GM10248 (cell line): ENCODE measurements around the gene FOSB.

Source experiments
- CTCF ChIA-PET: fragments of 300-600 bp; sonication (Branson Sonifier 250); formaldehyde crosslinking; extraction: SDS; loops from one replicate; lab custom pipeline; 2021; ENCODE audit warnings: antibody characterized with exemption; lab: Yijun Ruan, JAX
- POLR2A ChIA-PET: fragments of 350-650 bp; sonication (Branson Sonifier 250); formaldehyde crosslinking; extraction: SDS; loops from one replicate; lab custom pipeline; 2020; ENCODE audit warnings: antibody characterized with exemption; lab: Yijun Ruan, JAX
- DNase-seq: peaks from one replicate; pipeline ENCODE4 v3.0.0; 2012; ENCODE audit errors: extremely low spot score
- CTCF ChIP-seq: IDR thresholded peaks from 2 replicates; pipeline ENCODE4 v1.5.1; 2012; ENCODE audit warnings: mild to moderate bottlenecking, low read depth; ENCODE audit errors: extremely low read depth, missing control alignments, control extremely low read depth

Gene FOSB

GRCh38 chr19:45455707-45456499 is 11.9 kb upstream of the FOSB start:
- peak; percentile 81 for DNase-seq
- no peak for TF ChIP-seq CTCF
- CTCF ChIA-PET: interaction anchor here (0.9 to 8.0 kb wide), 8 partner anchors 9 to 39 kb away, joined by 3 to 58 read pairs (median 8); no protein-coding TSS in a partner anchor
- POLR2A ChIA-PET: interaction anchor here (1.2 to 5.6 kb wide), 2 partner anchors 12 to 16 kb away, joined by 3 to 48 read pairs; partner anchors contain the start of gene FOSB

DNA sequence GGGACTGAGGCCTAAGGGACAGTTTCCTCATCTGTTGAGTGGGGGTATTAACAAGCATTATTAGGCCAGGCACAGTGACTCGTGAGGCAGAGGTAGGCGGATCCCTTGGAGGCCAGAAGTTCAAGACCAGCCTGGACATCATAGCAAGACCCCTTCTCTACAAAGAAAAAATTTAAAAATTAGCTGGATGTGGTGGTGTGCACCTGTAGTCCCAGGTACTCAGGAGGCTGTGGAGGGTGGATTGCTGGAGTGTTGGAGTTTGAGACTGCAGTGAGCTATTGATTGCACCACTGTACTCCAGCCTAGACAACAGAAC is 11.3 kb upstream of the FOSB start:
- POLR2A ChIA-PET: interaction anchor here (0.7 to 5.6 kb wide), 2 partner anchors 12 to 875 kb away, joined by 5 to 48 read pairs; partner anchors contain the start of gene FOSB
- DNase-seq: no peak

DNA sequence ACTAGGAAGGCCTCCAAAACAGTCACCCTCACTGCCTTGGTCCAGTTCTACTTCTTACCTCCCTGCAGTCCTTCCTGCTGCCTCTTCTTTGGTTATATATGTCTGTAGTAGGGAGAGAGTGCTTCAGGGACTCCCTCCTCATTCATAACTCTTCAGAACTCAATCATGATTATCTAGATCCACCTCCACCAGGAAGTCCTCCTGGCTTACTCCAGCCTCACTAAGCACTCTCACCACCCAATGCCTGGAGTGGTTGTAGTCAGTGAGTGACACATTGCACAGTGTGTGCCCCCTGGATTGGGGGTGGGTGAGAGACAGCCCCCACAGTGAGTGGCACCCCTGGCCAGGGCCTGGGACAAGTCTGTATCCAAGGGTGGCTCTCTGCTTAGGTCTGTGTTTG is 10.0 kb upstream of the FOSB start:
- POLR2A ChIA-PET: interaction anchor here (1.4 kb wide), 1 partner anchor 12 kb away, joined by 6 read pairs; no protein-coding TSS in a partner anchor
- no peak for TF ChIP-seq CTCF
- CTCF ChIA-PET: interaction anchor here (0.7 to 8.0 kb wide), 4 partner anchors 10 to 185 kb away, joined by 3 to 58 read pairs (median 6); partner anchors contain the start of gene FOSB
- DNase-seq: no peak

More for the DNA sequence above, 11.3 kb upstream of the FOSB start:
- CTCF ChIA-PET: interaction anchor here (0.9 to 8.0 kb wide), 8 partner anchors 9 to 39 kb away, joined by 3 to 58 read pairs (median 5); no protein-coding TSS in a partner anchor
- no peak for TF ChIP-seq CTCF

GRCh38 chr19:45460807-45461347 is 6.9 kb upstream of the FOSB start:
- DNase-seq: no peak
- ChIA-PET CTCF (interaction anchor here (1.4 to 5.6 kb wide), 5 partner anchors 14 to 25 kb away, joined by 3 to 29 read pairs (median 6); no protein-coding TSS in a partner anchor), POLR2A (no interaction called here)
- no peak for TF ChIP-seq CTCF

- no peak for DNase-seq
- no peak for TF ChIP-seq CTCF
- CTCF ChIA-PET: interaction anchor here (0.7 to 5.6 kb wide), 9 partner anchors 10 to 230 kb away, joined by 3 to 29 read pairs (median 4); partner anchors contain the start of genes QPCTL and SNRPD2
- POLR2A ChIA-PET: interaction anchor here (0.5 kb wide), 1 partner anchor 35 kb away, joined by 3 read pairs; no protein-coding TSS in a partner anchor
These were observed 5.6 kb upstream of the FOSB start for GRCh38 chr19:45462174-45462573.

GRCh38 chr19:45463241-45463640 is 4.6 kb upstream of the FOSB start:
- no peak for DNase-seq
- ChIA-PET CTCF (interaction anchor here (1.3 to 5.6 kb wide), 3 partner anchors 22 to 229 kb away, joined by 3 to 29 read pairs (median 24); partner anchors contain the start of genes QPCTL and SNRPD2), POLR2A (no interaction called here)
- TF ChIP-seq CTCF: no peak
